K562 (cell line): ENCODE measurements around the gene TBC1D17. TPM values are rescaled to one million over a fixed set of nuclear protein-coding genes. Genes with fewer than 3 reads are reported as not detected.

Experiments used
- ATAC-seq: fragments of 200-7000 bp; cut with Tn5 transposase; 3 replicates; pipeline ENCODE4 v1.9.1; 2020; ENCODE audit warnings: moderate library complexity
- BruUV-seq: library from RNA; stranded (reverse); fragments of 400-500 nt; replicated peaks from 2 replicates; lab custom pipeline; 2021; lab: Mats Ljungman, UMichigan
- CTCF ChIA-PET: fragments of 300-600 bp; formaldehyde crosslinking; extraction: SDS; loops from one replicate; lab custom pipeline; 2021; ENCODE audit warnings: low intra/inter-chr PET ratio; lab: Yijun Ruan, JAX
- POLR2A ChIA-PET: fragments of 300-600, 350-650 bp; sonication (Branson Sonifier 250); formaldehyde crosslinking; extraction: SDS; loops from one replicate; lab custom pipeline; 2021; ENCODE audit warnings: antibody characterized with exemption, inconsistent platforms; lab: Yijun Ruan, JAX
- DNase-seq, 4 experiments: peaks; one replicate each; pipeline versions ENCODE4 v3.0.0 to v3.0.0-alpha.2; 2011 to 2018; ENCODE audit warnings: low spot score in 3 of 4, mixed read lengths in 3 of 4; ENCODE audit errors: extremely low read depth in 1 of 4
- FAIRE-seq: peaks from 2 replicates; lab custom pipeline; 2011; peaks lifted over from hg19 to GRCh38; lab: Jason Lieb, UNC
- H2AFZ ChIP-seq: 2 replicates; pipeline ENCODE4 v1.6.0; 2011; ENCODE audit warnings: low read depth, low read length, control low read depth, inconsistent platforms
- H3K27ac ChIP-seq: fragments of 200-600 bp; 3 replicates; pipeline ENCODE4 v1.8.0; 2011; ENCODE audit warnings: low read depth, mild to moderate bottlenecking, control low read depth, inconsistent platforms, low read length, moderate library complexity, mixed read lengths; ENCODE audit errors: extremely low read depth
- H3K27me3 ChIP-seq, 2 experiments: fragments of 300-600 bp in 1 of 2; 2 replicates in 1 of 2; 3 replicates in 1 of 2; pipeline versions ENCODE4 v1.6.0 to v1.8.0; 2011; ENCODE audit warnings: inconsistent platforms in 2 of 2, low read length in 2 of 2, mild to moderate bottlenecking in 1 of 2, mixed read lengths in 1 of 2, moderate library complexity in 1 of 2; ENCODE audit not compliant: control insufficient read depth in 2 of 2, insufficient read depth in 2 of 2
- H3K36me3 ChIP-seq: fragments of 300-600 bp; 3 replicates; pipeline ENCODE4 v1.8.0; 2011; ENCODE audit warnings: mild to moderate bottlenecking, low read length, inconsistent platforms; ENCODE audit not compliant: control insufficient read depth, insufficient read depth
- H3K4me1 ChIP-seq, 2 experiments: fragments of 200-600 bp in 1 of 2; replicated peaks in 1 of 2; 2 replicates in 1 of 2; 3 replicates in 1 of 2; pipeline versions ENCODE4 v1.5.1 to v1.8.0; 2011; ENCODE audit warnings: inconsistent platforms in 2 of 2, low read length in 2 of 2, mild to moderate bottlenecking in 1 of 2, mixed read lengths in 1 of 2, moderate library complexity in 1 of 2; ENCODE audit not compliant: control insufficient read depth in 2 of 2, insufficient read depth in 2 of 2
- H3K4me2 ChIP-seq: 2 replicates; pipeline ENCODE4 v1.6.1; 2011; ENCODE audit warnings: low read length, control low read depth, inconsistent platforms, mixed read lengths; ENCODE audit not compliant: insufficient read depth
- H3K4me3 ChIP-seq: fragments of 200-600 bp; sonication (generic), shearing (Covaris generic); 2 replicates; pipeline ENCODE4 v1.5.1; 2016; ENCODE audit warnings: control low read depth, inconsistent platforms
- H3K79me2 ChIP-seq: fragments of 200-600 bp; 3 replicates; pipeline ENCODE4 v1.8.0; 2011; ENCODE audit warnings: low read length, inconsistent platforms; ENCODE audit not compliant: control insufficient read depth, insufficient read depth
- H3K9ac ChIP-seq, 2 experiments: 2 replicates each; pipeline versions ENCODE4 v1.6.0 to v1.6.1; 2011; ENCODE audit warnings: low read depth in 2 of 2, low read length in 2 of 2, control low read depth in 1 of 2, inconsistent platforms in 1 of 2, mild to moderate bottlenecking in 1 of 2, mixed read lengths in 1 of 2; ENCODE audit not compliant: insufficient read depth in 1 of 2
- H3K9me1 ChIP-seq: one replicate; pipeline ENCODE4 v1.6.0; 2011; ENCODE audit warnings: inconsistent platforms, mild to moderate bottlenecking, low read length, moderate library complexity; ENCODE audit not compliant: control insufficient read depth, insufficient read depth
- H3K9me3 ChIP-seq: replicated peaks from 2 replicates; pipeline ENCODE4 v1.5.1; 2011; ENCODE audit warnings: low read depth, low read length, inconsistent platforms; ENCODE audit not compliant: control insufficient read depth, insufficient read depth
- H4K20me1 ChIP-seq: replicated peaks from 2 replicates; pipeline ENCODE4 v1.6.1; 2011; ENCODE audit warnings: low read length, inconsistent platforms, mixed read lengths; ENCODE audit not compliant: control insufficient read depth, insufficient read depth
- C11orf30 ChIP-seq: fragments of 450-650 bp; IDR thresholded peaks from 2 replicates; pipeline ENCODE4 v1.6.1; 2016; ENCODE audit warnings: low read depth, mild to moderate bottlenecking
- GABPB1 ChIP-seq: sonication (generic); formaldehyde crosslinking; IDR thresholded peaks from 2 replicates; pipeline ENCODE4 v1.8.0; 2022; ENCODE audit warnings: mild to moderate bottlenecking, missing genetic modification reagents
- HMGN3 ChIP-seq: IDR thresholded peaks from 2 replicates; pipeline ENCODE4 v1.6.1; 2011; ENCODE audit warnings: borderline replicate concordance, low read depth, mild to moderate bottlenecking, mixed read lengths, low read length; ENCODE audit not compliant: insufficient read length; ENCODE audit errors: extremely low read depth
- HNRNPK ChIP-seq: fragments of 200-400 bp; formaldehyde crosslinking; IDR thresholded peaks from one replicate; pipeline ENCODE4 v1.6.1; 2018; ENCODE audit warnings: mild to moderate bottlenecking, low read depth, low read length; ENCODE audit not compliant: poor library complexity, severe bottlenecking
- MITF ChIP-seq: IDR thresholded peaks from 2 replicates; pipeline ENCODE4 v1.6.1; 2014; ENCODE audit warnings: antibody characterized with exemption
- NONO ChIP-seq, 2 experiments: fragments of 200-400 bp in 1 of 2; fragments of 450-650 bp in 1 of 2; formaldehyde crosslinking in 1 of 2; IDR thresholded peaks; 2 replicates each; pipeline ENCODE4 v1.6.1; 2017; ENCODE audit warnings: low read depth in 2 of 2, mild to moderate bottlenecking in 2 of 2, moderate library complexity in 2 of 2, low read length in 1 of 2
- PATZ1 ChIP-seq: fragments of 250-450 bp; sonication (Bioruptor Pico); IDR thresholded peaks from 2 replicates; pipeline ENCODE4 v1.5.0; 2020; ENCODE audit warnings: mild to moderate bottlenecking, borderline replicate concordance
- RFX1 ChIP-seq: fragments of 450-650 bp; IDR thresholded peaks from 2 replicates; pipeline ENCODE4 v1.6.1; 2016; ENCODE audit warnings: mild to moderate bottlenecking, moderate library complexity
- STAT5A ChIP-seq: IDR thresholded peaks from 2 replicates; pipeline ENCODE4 v1.6.1; 2012; ENCODE audit warnings: low read length, inconsistent platforms, borderline replicate concordance
- TSHZ1 ChIP-seq: fragments of 250-450 bp; sonication (Bioruptor Pico); IDR thresholded peaks from 2 replicates; pipeline ENCODE4 v1.4.0; 2020; ENCODE audit warnings: mild to moderate bottlenecking, moderate library complexity
- ZNF589 ChIP-seq: fragments of 200-800 bp; sonication (Bioruptor generic); IDR thresholded peaks from 2 replicates; pipeline ENCODE4 v1.6.1; 2016; ENCODE audit warnings: low read depth, missing genetic modification characterization, missing compliant biosample characterization
- WGBS: fragments of 100-300 bp; shearing (Covaris generic); methylation state at CpG from one replicate; pipeline ENCODE4 v1.1.6; 2016; ENCODE audit warnings: low coverage, mixed read lengths; ENCODE audit not compliant: insufficient coverage; ENCODE audit errors: missing lambda C conversion rate; 5-methylcytosine and 5-hydroxymethylcytosine counted together
- in situ Hi-C: fragments of 300-500 bp; cut with MboI; formaldehyde crosslinking; loops from 4 replicates; pipeline ENCODE4 v1.15.0; 2018; ENCODE audit warnings: inconsistent platforms, mixed read lengths
- intact Hi-C: fragments of 100-400 bp; cut with micrococcal nuclease; formaldehyde crosslinking; loops from 2 replicates; pipeline ENCODE4 v1.14.2; 2022
- polyA plus RNA-seq, 8 experiments: library from polyadenylated mRNA; depleted of rRNA in 4 of 8; stranded (reverse) in 5 of 8; unstranded in 3 of 8; fragments of >200 nt; fragmentation: Nextera tagmentation in 2 of 8; fragmentation: Illumina TruSeq in 1 of 8; extraction: Ambion mirVana in 2 of 8; extraction: Trizol in 1 of 8; gene quantifications; 2 replicates each; pipeline versions ENCODE4 v1.2.1 to v1.2.3, GENCODE V29; 2011 to 2014; ENCODE audit warnings: inconsistent platforms in 1 of 8, missing spikeins in 1 of 8
- total RNA-seq, 7 experiments: library from RNA; depleted of rRNA in 6 of 7; stranded (reverse); fragments of >200 nt in 6 of 7; fragmentation: Illumina TruSeq in 2 of 7; extraction: Trizol in 2 of 7; gene quantifications; 2 replicates each; pipeline versions ENCODE4 v1.2.1 to v1.2.3, GENCODE V29; 2011 to 2021; ENCODE audit warnings: low replicate concordance in 1 of 7

The TBC1D17 gene
- total and polyA plus RNA-seq, 9 of the 15 experiments (the other 6 are each of a cell fraction or from before 2014, with no cell fraction given) = 0.42 to 16.0 (median 3.8) TPM

- peaks cover 34% of the 10 kb centered on the region for H3K79me2 ChIP-seq
- intact Hi-C loops (no loop called here), in situ Hi-C loops (loop anchor here (10.0 kb wide), 1 partner anchor 162 kb away; no protein-coding TSS in a partner anchor)
- no peaks in the 10 kb centered on the region for H3K27me3 ChIP-seq
- no peak overlapping the region for H3K27ac ChIP-seq
- H3K4me3 ChIP-seq = no peak overlapping the region
- H3K9me1 ChIP-seq = peaks cover 5% of the 10 kb centered on the region
- POLR2A ChIA-PET = interaction anchor here (0.6 to 0.8 kb wide), 2 partner anchors 54 to 64 kb away, joined by 3 to 4 read pairs; no protein-coding TSS in a partner anchor
- H3K4me1 ChIP-seq = peaks cover 10 to 38% of the 10 kb centered on the region in 2 experiments
- WGBS = 89% methylated on average over 4 of the region's 25 CpGs
- no peak overlapping the region for H3K4me2 ChIP-seq
- DNase-seq (no peak), ATAC-seq (no peak), FAIRE-seq (no peak)
- H3K36me3 ChIP-seq = peaks cover 13% of the 10 kb centered on the region; the same call in 2 of the 3 replicates
- H3K9ac ChIP-seq = peak overlapping the region in 1 of 2 experiments; percentile 65; a peak in 2 of 4 replicates
- CTCF ChIA-PET = no interaction called here
- no TSS peak for BruUV-seq
- no peak overlapping the region for H2AFZ ChIP-seq
- H3K9me3 ChIP-seq = no peaks in the 10 kb centered on the region
- peaks cover 8% of the 10 kb centered on the region for H4K20me1 ChIP-seq
- TF ChIP-seq STAT5A (0 out of 2 replicates have a peak, but pooled peaks have one; percentile 8), HMGN3 (peak; percentile 26), PATZ1 (CRISPR knock-in tag) (no peak), C11orf30 (no peak), GABPB1 (CRISPR knock-in tag) (0 out of 2 replicates have a peak, but pooled peaks have one; percentile 10), TSHZ1 (no peak), MITF (no peak), HNRNPK (no peak), NONO (IDR thresholded peaks at IDR 0.05; ENCODE audit: low read depth in 2 of 2, low read length in 1 of 2) (no peak), ZNF589 (CRISPR knock-in tag) (no peak), RFX1 (no peak)
These were observed 55.2 kb downstream of the TBC1D17 start for GRCh38 chr19:49932731-49933131.
